ENCODE results near the gene LRRC47.

LRRC47 gene

DNA sequence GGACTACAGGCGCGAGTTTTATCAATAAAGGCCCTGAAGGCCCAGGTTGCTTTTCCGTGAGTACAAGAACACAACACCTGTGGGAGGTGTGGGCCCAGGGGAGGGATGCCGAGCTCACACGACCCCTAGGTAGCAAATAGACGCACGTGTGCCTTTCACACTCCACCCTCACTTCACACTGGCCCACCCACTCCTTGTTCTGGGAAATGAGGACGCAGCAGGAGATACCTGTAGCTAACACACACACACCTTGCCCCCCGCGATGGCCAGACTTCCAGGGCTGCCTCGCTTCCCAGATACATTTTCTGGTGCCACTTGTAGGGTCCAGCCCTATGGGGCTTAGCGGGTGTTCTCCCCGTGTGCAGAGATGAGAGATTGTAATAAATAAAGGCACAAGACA lies 48.4 kb downstream of the LRRC47 start:
- Histone ChIP-seq H3K4me2 (ENCODE audit: low read length) (peak overlapping the region; percentile 68), H3K9me3 (ENCODE audit: control insufficient read depth, insufficient read depth, low read length) (no peaks in the 10 kb centered on the region), H3K36me3 (ENCODE audit: control insufficient read depth, low read length) (no peaks in the 10 kb centered on the region), H3K27ac (ENCODE audit: low read depth, low read length) (no peak overlapping the region), H3K79me2 (ENCODE audit: control insufficient read depth, low read length) (no peaks in the 10 kb centered on the region), H3K27me3 (ENCODE audit: control insufficient read depth, low read length) (peaks cover 6% of the 10 kb centered on the region; the same call in 1 of the 2 replicates), H3K9me2 (replicated peaks; ENCODE audit: control insufficient read depth, low read length) (no peaks in the 10 kb centered on the region), H3F3A (ENCODE audit: control insufficient read depth, insufficient read depth) (no peaks in the 10 kb centered on the region), H4K20me1 (ENCODE audit: control insufficient read depth, insufficient read depth, low read depth, low read length) (peaks cover 5% of the 10 kb centered on the region; the same call in 1 of the 2 replicates), H3K4me1 (ENCODE audit: control insufficient read depth, low read length) (peaks cover 10% of the 10 kb centered on the region; the same call in 1 of the 2 replicates), H3K4me3 (ENCODE audit: low read length) (peak overlapping the region; percentile 68)
- TF ChIP-seq EZH2phosphoT487 (IDR thresholded peaks at IDR 0.05; ENCODE audit: borderline replicate concordance, low read length), result no peak
- TF ChIP-seq, protein P1, sequence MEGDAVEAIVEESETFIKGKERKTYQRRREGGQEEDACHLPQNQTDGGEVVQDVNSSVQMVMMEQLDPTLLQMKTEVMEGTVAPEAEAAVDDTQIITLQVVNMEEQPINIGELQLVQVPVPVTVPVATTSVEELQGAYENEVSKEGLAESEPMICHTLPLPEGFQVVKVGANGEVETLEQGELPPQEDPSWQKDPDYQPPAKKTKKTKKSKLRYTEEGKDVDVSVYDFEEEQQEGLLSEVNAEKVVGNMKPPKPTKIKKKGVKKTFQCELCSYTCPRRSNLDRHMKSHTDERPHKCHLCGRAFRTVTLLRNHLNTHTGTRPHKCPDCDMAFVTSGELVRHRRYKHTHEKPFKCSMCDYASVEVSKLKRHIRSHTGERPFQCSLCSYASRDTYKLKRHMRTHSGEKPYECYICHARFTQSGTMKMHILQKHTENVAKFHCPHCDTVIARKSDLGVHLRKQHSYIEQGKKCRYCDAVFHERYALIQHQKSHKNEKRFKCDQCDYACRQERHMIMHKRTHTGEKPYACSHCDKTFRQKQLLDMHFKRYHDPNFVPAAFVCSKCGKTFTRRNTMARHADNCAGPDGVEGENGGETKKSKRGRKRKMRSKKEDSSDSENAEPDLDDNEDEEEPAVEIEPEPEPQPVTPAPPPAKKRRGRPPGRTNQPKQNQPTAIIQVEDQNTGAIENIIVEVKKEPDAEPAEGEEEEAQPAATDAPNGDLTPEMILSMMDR (IDR thresholded peaks at IDR 0.05; ENCODE audit: low read depth, low read length, poor library complexity, severe bottlenecking), result no peak

GRCh38 chr1:3747522-3747848 lies 48.8 kb downstream of the LRRC47 start:
- Histone ChIP-seq H3K4me2 (ENCODE audit: low read length) (peak overlapping the region; percentile 68), H4K20me1 (ENCODE audit: control insufficient read depth, insufficient read depth, low read depth, low read length) (peaks cover 5% of the 10 kb centered on the region; the same call in 1 of the 2 replicates), H3K27me3 (ENCODE audit: control insufficient read depth, low read length) (peaks cover 6% of the 10 kb centered on the region; the same call in 1 of the 2 replicates), H3F3A (ENCODE audit: control insufficient read depth, insufficient read depth) (no peaks in the 10 kb centered on the region), H3K9me3 (ENCODE audit: control insufficient read depth, insufficient read depth, low read length) (no peaks in the 10 kb centered on the region), H3K27ac (ENCODE audit: low read depth, low read length) (no peak overlapping the region), H3K9me2 (replicated peaks; ENCODE audit: control insufficient read depth, low read length) (no peaks in the 10 kb centered on the region), H3K4me3 (ENCODE audit: low read length) (peak overlapping the region; percentile 68), H3K4me1 (ENCODE audit: control insufficient read depth, low read length) (peaks cover 10% of the 10 kb centered on the region; the same call in 1 of the 2 replicates), H3K79me2 (ENCODE audit: control insufficient read depth, low read length) (no peaks in the 10 kb centered on the region), H3K36me3 (ENCODE audit: control insufficient read depth, low read length) (no peaks in the 10 kb centered on the region)
- TF ChIP-seq EZH2phosphoT487 (IDR thresholded peaks at IDR 0.05; ENCODE audit: borderline replicate concordance, low read length), result no peak
- TF ChIP-seq, protein P1 (IDR thresholded peaks at IDR 0.05; ENCODE audit: low read depth, low read length, poor library complexity, severe bottlenecking), result no peak

- Histone ChIP-seq H3K4me3 (ENCODE audit: low read length) (peak overlapping the region; percentile 68), H3K9me3 (ENCODE audit: control insufficient read depth, insufficient read depth, low read length) (no peaks in the 10 kb centered on the region), H3K79me2 (ENCODE audit: control insufficient read depth, low read length) (no peaks in the 10 kb centered on the region), H3K4me2 (ENCODE audit: low read length) (peak overlapping the region; percentile 68), H3K36me3 (ENCODE audit: control insufficient read depth, low read length) (no peaks in the 10 kb centered on the region), H3F3A (ENCODE audit: control insufficient read depth, insufficient read depth) (no peaks in the 10 kb centered on the region), H3K9me2 (replicated peaks; ENCODE audit: control insufficient read depth, low read length) (no peaks in the 10 kb centered on the region), H4K20me1 (ENCODE audit: control insufficient read depth, insufficient read depth, low read depth, low read length) (peaks cover 5% of the 10 kb centered on the region; the same call in 1 of the 2 replicates), H3K27ac (ENCODE audit: low read depth, low read length) (no peak overlapping the region), H3K27me3 (ENCODE audit: control insufficient read depth, low read length) (peaks cover 6% of the 10 kb centered on the region; the same call in 1 of the 2 replicates), H3K4me1 (ENCODE audit: control insufficient read depth, low read length) (peaks cover 10% of the 10 kb centered on the region; the same call in 1 of the 2 replicates)
- TF ChIP-seq, protein P1 (IDR thresholded peaks at IDR 0.05; ENCODE audit: low read depth, low read length, poor library complexity, severe bottlenecking), result no peak
- no peak for TF ChIP-seq EZH2phosphoT487 (IDR thresholded peaks at IDR 0.05; ENCODE audit: borderline replicate concordance, low read length)
Measured at GRCh38 chr1:3746830-3747521, 49.3 kb downstream of the LRRC47 start.

Data from DOHH2 (cell line).